Measurements from ENCODE around the gene ADCY10. TPM values are rescaled to one million over a fixed set of nuclear protein-coding genes. Genes with fewer than 3 reads are reported as not detected.

Gene ADCY10
- total RNA-seq, 4 donors from 2014 or later = not detected

DNA sequence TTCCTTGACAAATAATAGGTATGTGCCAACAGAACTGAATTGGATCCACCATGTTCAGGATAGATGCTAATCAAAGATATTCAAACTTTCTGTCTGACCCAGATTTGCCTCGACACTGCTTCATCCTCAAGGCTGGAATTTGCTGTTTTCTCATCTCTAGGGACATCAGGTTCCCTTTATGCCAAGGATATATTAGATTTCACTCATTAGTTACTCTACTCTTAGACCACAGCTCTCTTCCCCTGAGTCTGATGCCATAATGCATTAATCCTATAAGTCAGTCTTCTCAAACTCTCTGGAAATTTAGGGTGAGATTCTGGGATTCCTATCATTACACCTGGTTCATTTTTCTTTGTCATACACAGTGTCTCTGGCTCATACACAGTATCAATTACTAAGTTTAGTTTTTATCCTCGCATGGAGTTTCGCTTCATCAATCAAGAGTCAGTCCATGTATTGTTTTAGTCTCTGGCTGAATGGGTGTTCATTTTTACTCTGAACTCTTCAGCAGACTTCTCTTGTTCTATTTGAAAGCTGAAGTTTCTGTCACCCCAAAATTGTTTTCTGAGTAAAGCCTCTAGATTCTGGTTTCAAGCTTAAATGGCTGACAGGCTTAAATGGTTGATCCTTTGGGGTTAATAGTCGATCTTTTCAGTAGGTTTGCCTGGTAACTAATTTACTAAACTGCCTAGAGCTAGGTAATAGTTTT lies 13.3 kb upstream of the ADCY10 start:
- Histone ChIP-seq H3K4me3 (no peak overlapping the region), H3K4me1 (peaks cover 0 to 11% (median 2%) of the 10 kb centered on the region in 3 donors)
- intact Hi-C loops (cut with DNase I) = no loop called here

DNA sequence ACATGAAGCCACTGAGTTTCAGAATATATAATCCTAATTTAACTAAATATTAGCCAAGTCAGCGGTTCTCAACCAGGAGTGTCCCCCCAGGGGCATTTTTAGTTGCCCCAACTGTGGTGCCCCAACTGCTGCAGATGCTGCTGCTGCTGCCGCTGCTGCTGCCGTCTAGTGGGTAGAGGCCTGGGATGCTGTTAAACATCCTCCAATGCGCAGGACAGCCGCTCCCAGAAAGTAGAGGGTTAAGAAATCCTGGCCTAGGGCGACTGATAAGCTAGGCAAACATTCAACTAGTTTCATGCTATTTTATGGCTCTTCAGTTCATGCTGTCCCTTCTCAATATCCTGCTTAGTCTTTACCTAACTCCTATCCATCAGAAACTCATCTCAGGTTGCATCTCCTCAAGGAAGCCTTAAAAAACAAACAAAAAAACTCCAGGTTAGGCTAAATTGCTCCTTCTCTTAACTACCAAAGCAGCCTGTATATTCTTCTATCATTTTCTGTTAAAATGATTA lies 12.6 kb upstream of the ADCY10 start:
- Histone ChIP-seq H3K27me3 (no peaks in the 10 kb centered on the region), H3K27ac (no peak overlapping the region), H3K36me3 (peaks cover 0 to 8% (median 0%) of the 10 kb centered on the region in 3 donors), H3K4me3 (no peak overlapping the region), H3K4me1 (peaks cover 0 to 9% (median 3%) of the 10 kb centered on the region in 3 donors), H3K9me3 (no peaks in the 10 kb centered on the region)
- TF ChIP-seq POLR2A (IDR thresholded peaks at IDR 0.05) = no peak
- TF ChIP-seq, protein P1, sequence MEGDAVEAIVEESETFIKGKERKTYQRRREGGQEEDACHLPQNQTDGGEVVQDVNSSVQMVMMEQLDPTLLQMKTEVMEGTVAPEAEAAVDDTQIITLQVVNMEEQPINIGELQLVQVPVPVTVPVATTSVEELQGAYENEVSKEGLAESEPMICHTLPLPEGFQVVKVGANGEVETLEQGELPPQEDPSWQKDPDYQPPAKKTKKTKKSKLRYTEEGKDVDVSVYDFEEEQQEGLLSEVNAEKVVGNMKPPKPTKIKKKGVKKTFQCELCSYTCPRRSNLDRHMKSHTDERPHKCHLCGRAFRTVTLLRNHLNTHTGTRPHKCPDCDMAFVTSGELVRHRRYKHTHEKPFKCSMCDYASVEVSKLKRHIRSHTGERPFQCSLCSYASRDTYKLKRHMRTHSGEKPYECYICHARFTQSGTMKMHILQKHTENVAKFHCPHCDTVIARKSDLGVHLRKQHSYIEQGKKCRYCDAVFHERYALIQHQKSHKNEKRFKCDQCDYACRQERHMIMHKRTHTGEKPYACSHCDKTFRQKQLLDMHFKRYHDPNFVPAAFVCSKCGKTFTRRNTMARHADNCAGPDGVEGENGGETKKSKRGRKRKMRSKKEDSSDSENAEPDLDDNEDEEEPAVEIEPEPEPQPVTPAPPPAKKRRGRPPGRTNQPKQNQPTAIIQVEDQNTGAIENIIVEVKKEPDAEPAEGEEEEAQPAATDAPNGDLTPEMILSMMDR (IDR thresholded peaks at IDR 0.05) = no peak
- WGBS, 2 donors = 86 to 88% methylated on average over 6 of the region's 6 CpGs
- no peak for DNase-seq
- intact Hi-C loops (cut with DNase I) = no loop called here

More for the DNA sequence above, 13.3 kb upstream of the ADCY10 start:
- peaks cover 0 to 8% (median 0%) of the 10 kb centered on the region in 3 donors for H3K36me3 ChIP-seq
- H3K27me3 ChIP-seq = no peaks in the 10 kb centered on the region
- TF ChIP-seq POLR2A (IDR thresholded peaks at IDR 0.05) = no peak
- TF ChIP-seq, protein P1 (IDR thresholded peaks at IDR 0.05) = no peak
- H3K27ac ChIP-seq = no peak overlapping the region
- no peaks in the 10 kb centered on the region for H3K9me3 ChIP-seq
- WGBS, 2 donors = 80 to 85% methylated on average over 4 of the region's 4 CpGs
- no peak for DNase-seq

DNA sequence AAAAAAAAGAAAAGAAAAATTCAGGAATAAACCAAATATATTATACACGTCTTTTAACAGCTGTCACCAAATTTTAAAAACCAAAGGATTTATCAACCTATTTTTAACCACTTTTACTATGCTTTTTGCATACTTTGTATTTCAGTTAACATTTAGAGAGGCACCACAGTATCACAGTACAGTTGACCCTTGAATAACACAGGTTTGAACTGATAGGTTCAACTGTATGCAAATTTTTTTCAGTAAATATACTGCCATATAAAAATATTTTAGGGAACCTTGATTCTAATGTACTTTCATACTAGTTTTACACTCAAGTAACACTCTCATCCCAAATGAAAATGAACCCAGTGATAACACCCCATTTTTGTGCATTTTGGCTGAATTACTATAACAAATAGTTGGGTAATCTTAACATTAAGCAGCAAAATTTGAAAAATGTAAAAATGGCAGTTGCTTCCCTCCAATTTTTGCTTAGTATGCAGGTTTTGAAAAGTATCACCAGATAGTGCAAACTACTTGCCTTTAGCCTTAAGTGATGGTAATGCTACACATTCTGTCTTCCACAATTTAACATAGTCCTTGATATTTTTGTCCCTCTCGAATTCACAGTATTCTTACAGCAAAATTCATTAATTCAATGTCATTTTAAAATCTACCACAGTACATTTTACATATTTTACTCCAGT lies 10.8 kb upstream of the ADCY10 start:
- Histone ChIP-seq H3K4me1 (peaks cover 0 to 9% (median 3%) of the 10 kb centered on the region in 3 donors), H3K27ac (no peak overlapping the region), H3K27me3 (no peaks in the 10 kb centered on the region), H3K4me3 (no peak overlapping the region), H3K9me3 (no peaks in the 10 kb centered on the region), H3K36me3 (peaks cover 0 to 8% (median 0%) of the 10 kb centered on the region in 3 donors)
- TF ChIP-seq, protein P1 (IDR thresholded peaks at IDR 0.05) = no peak
- no peak for TF ChIP-seq POLR2A (IDR thresholded peaks at IDR 0.05)
- intact Hi-C loops (cut with DNase I) = no loop called here
- 92 to 97% methylated on average over 2 of the region's 2 CpGs for WGBS, 2 donors
- DNase-seq = no peak

DNA sequence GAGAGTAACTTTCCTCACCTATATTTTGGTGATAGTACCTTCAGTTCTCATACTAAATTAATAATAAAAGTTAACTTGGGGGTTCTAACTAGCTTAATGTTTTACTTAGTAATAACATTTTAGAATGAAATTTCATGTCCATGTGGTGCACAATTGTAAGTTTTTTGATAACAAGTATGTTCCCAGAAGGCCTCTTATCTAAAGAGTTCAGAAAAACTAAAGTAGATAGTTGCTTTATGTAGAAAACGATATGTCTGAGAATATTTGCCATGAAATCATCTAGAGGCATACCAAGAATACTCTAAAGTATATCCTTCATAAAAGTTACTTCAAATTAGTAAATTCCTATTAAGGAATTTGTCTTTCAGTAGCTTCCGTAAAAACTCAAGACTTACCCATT lies 10.2 kb upstream of the ADCY10 start:
- H3K27ac ChIP-seq = no peak overlapping the region
- no peaks in the 10 kb centered on the region for H3K9me3 ChIP-seq
- 92 to 95% methylated on average over 2 of the region's 2 CpGs for WGBS, 2 donors
- H3K36me3 ChIP-seq = peaks cover 0 to 10% (median 0%) of the 10 kb centered on the region in 3 donors
- TF ChIP-seq POLR2A (IDR thresholded peaks at IDR 0.05) = no peak
- TF ChIP-seq, protein P1 (IDR thresholded peaks at IDR 0.05) = no peak
- H3K4me3 ChIP-seq = no peak overlapping the region
- intact Hi-C loops (cut with DNase I) = no loop called here
- no peaks in the 10 kb centered on the region for H3K27me3 ChIP-seq
- peaks cover 0 to 9% (median 3%) of the 10 kb centered on the region in 3 donors for H3K4me1 ChIP-seq
- DNase-seq = no peak

Measured in esophagus squamous epithelium (tissue), 5 donors.